Measurements from ENCODE around the gene FAM72B. TPM values are rescaled to one million over a fixed set of nuclear protein-coding genes. Genes with fewer than 3 reads are reported as not detected.
A peak's percentile ranks its signal among the peaks of the same experiment; 100 is the strongest.
"Not testable (repeated sequence)": the region's sequence is repeated elsewhere in the genome, so short reads cannot be mapped to it uniquely, and the experiment has no call there.

The FAM72B gene
- 10 to 100 TPM; 12.3 to 15.2 TPM for total RNA-seq
- polyA plus RNA-seq, result 0.15 TPM

GRCh38 chr1:121184290-121185127, at the start of gene FAM72B, which contains the start of gene SRGAP2C:
Gene FAM72B, minus strand, starts transcription at chr1:121184340. Its CDS starts 851 bp downstream, at chr1:121183489.
Gene SRGAP2C, plus strand, starts transcription at chr1:121184975. Its CDS starts 2,472 bp downstream, at chr1:121187447.
- H3K9me3 ChIP-seq (ENCODE audit: low read length); H3K4me1 Mint-ChIP-seq; H3K27me3 ChIP-seq (ENCODE audit: insufficient read depth, low read length, poor library complexity, severe bottlenecking); H3K27ac ChIP-seq (ENCODE audit: low read depth, low read length); H3K4me1 ChIP-seq (ENCODE audit: insufficient read depth, low read length); H3K4me3 ChIP-seq (ENCODE audit: low read length); H3K36me3 Mint-ChIP-seq; H3K27me3 Mint-ChIP-seq; H3K9me3 Mint-ChIP-seq; H3K36me3 ChIP-seq (ENCODE audit: insufficient read depth, low read length); CTCF ChIA-PET; POLR2A ChIA-PET: not testable (repeated sequence)
- DNase-seq, result peak; percentile 81 to 97 (median 96)
- H3K4me3 Mint-ChIP-seq, result peak within 1 kb of the TSS; percentile 89 to 99 (median 93)
- H3K27ac Mint-ChIP-seq, result peak within 1 kb of the TSS; percentile 72 to 97 (median 84)

DNA sequence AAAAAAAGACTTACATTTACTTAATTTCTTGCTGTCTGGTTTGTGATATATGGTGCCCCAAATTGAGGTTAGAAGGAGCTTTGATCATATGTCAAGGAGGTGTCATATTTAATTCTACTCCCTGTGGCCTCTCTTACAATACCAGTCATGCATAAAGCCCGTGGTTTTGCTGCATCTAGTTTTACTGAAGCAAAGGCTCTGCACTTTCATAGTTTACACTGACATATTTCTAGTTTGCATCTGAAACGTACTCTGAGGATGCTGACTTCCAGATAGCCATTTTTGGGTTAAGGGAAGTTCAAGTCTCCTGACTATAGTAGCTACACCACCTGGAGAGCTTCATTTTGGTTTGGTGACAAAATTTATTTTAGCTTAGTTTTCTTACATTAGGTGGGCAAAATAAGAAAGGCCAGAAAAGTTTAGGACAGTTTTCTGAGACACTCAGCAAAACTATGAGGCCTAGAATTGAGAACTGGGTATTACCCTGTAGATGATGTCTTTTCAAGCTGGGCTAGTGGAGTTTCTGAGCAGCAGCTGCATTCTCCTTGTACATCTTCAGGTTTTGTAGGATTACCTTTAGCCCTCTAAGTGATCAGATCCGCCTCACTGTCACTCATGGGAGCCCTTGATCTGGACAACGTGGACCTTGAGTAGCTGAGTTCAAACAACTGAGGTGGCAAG, 48.4 kb upstream of the FAM72B start:
- H3K9me3 ChIP-seq (ENCODE audit: low read length); DNase-seq; H3K36me3 ChIP-seq (ENCODE audit: insufficient read depth, low read length); H3K27ac ChIP-seq (ENCODE audit: low read depth, low read length); H3K4me1 Mint-ChIP-seq; H3K4me1 ChIP-seq (ENCODE audit: insufficient read depth, low read length); CTCF ChIA-PET; H3K36me3 Mint-ChIP-seq; H3K4me3 Mint-ChIP-seq; POLR2A ChIA-PET; H3K9me3 Mint-ChIP-seq; H3K27me3 ChIP-seq (ENCODE audit: insufficient read depth, low read length, poor library complexity, severe bottlenecking); H3K27me3 Mint-ChIP-seq; H3K4me3 ChIP-seq (ENCODE audit: low read length); H3K27ac Mint-ChIP-seq: not testable (repeated sequence)

GRCh38 chr1:121230636-121231035, 46.5 kb upstream of the FAM72B start:
- DNase-seq; CTCF ChIA-PET; H3K36me3 Mint-ChIP-seq; H3K4me1 Mint-ChIP-seq; H3K27me3 Mint-ChIP-seq; POLR2A ChIA-PET; H3K27me3 ChIP-seq (ENCODE audit: insufficient read depth, low read length, poor library complexity, severe bottlenecking); H3K36me3 ChIP-seq (ENCODE audit: insufficient read depth, low read length); H3K4me3 ChIP-seq (ENCODE audit: low read length); H3K9me3 Mint-ChIP-seq; H3K9me3 ChIP-seq (ENCODE audit: low read length); H3K27ac ChIP-seq (ENCODE audit: low read depth, low read length); H3K4me3 Mint-ChIP-seq; H3K4me1 ChIP-seq (ENCODE audit: insufficient read depth, low read length); H3K27ac Mint-ChIP-seq: not testable (repeated sequence)

DNA sequence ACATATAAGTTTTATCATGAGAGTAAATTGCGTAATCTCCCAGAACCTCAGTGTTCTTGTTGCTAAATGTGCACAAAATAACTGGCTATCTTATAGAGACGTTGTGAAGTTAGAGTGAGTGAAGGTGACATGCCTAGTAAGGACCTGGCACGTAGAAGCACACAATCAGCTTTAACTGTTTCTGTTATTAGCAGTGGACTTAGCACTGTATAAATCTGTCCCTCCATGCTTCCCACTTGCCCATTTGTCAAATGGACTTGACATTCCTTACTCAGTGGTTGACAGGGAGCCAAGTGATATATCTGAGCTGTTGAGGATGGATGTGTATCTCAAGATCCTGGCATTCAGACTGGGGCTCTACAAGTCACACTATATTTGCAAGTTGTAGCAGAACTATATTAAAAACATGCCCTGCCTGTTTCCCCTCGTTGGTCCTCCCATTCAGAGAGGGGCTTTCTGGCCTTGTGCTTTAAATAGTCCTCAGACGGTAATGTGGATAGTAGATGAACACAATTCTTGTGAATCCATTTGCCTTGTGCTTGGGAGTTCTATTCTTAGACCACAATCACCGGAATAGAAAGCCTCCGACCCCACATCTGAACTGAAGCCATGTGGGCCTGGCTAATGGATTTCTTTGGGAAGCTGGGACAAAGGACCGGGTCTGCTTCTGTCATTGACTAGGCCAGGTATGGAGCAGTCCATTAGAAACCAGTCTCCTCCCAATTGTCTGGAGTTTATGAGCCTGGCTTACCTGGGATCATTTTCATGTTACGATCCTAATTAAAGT, 43.6 kb upstream of the FAM72B start:
- H3K36me3 ChIP-seq (ENCODE audit: insufficient read depth, low read length); H3K4me3 ChIP-seq (ENCODE audit: low read length); H3K27ac ChIP-seq (ENCODE audit: low read depth, low read length); DNase-seq; H3K9me3 ChIP-seq (ENCODE audit: low read length); H3K27ac Mint-ChIP-seq; POLR2A ChIA-PET; H3K4me1 Mint-ChIP-seq; H3K9me3 Mint-ChIP-seq; H3K4me3 Mint-ChIP-seq; H3K27me3 ChIP-seq (ENCODE audit: insufficient read depth, low read length, poor library complexity, severe bottlenecking); H3K27me3 Mint-ChIP-seq; H3K36me3 Mint-ChIP-seq; H3K4me1 ChIP-seq (ENCODE audit: insufficient read depth, low read length); CTCF ChIA-PET: not testable (repeated sequence)

- H3K4me3 Mint-ChIP-seq; POLR2A ChIA-PET; H3K9me3 ChIP-seq (ENCODE audit: low read length); H3K4me3 ChIP-seq (ENCODE audit: low read length); H3K9me3 Mint-ChIP-seq; H3K4me1 ChIP-seq (ENCODE audit: insufficient read depth, low read length); H3K36me3 Mint-ChIP-seq; H3K27me3 ChIP-seq (ENCODE audit: insufficient read depth, low read length, poor library complexity, severe bottlenecking); CTCF ChIA-PET; DNase-seq; H3K27ac ChIP-seq (ENCODE audit: low read depth, low read length); H3K27me3 Mint-ChIP-seq; H3K36me3 ChIP-seq (ENCODE audit: insufficient read depth, low read length); H3K27ac Mint-ChIP-seq: not testable (repeated sequence)
- peaks cover 0 to 10% (median 4%) of the 10 kb centered on the region in 3 donors for H3K4me1 Mint-ChIP-seq
Measured at GRCh38 chr1:121226925-121227324, 42.8 kb upstream of the FAM72B start.

- H3K27me3 Mint-ChIP-seq, result not testable (repeated sequence)
Measured at GRCh38 chr1:121226295-121226904, 42.3 kb upstream of the FAM72B start.

GRCh38 chr1:121224714-121225113, 40.6 kb upstream of the FAM72B start:
- H3K4me3 Mint-ChIP-seq; H3K4me3 ChIP-seq (ENCODE audit: low read length); H3K36me3 Mint-ChIP-seq; POLR2A ChIA-PET; H3K27ac Mint-ChIP-seq; H3K9me3 ChIP-seq (ENCODE audit: low read length); H3K27ac ChIP-seq (ENCODE audit: low read depth, low read length); H3K4me1 ChIP-seq (ENCODE audit: insufficient read depth, low read length); CTCF ChIA-PET; DNase-seq; H3K36me3 ChIP-seq (ENCODE audit: insufficient read depth, low read length); H3K27me3 ChIP-seq (ENCODE audit: insufficient read depth, low read length, poor library complexity, severe bottlenecking); H3K9me3 Mint-ChIP-seq; H3K27me3 Mint-ChIP-seq: not testable (repeated sequence)
- H3K4me1 Mint-ChIP-seq, result peaks cover 0 to 14% (median 4%) of the 10 kb centered on the region in 3 donors

More at GRCh38 chr1:121226295-121226904, 42.3 kb upstream of the FAM72B start:
- H3K4me3 ChIP-seq (ENCODE audit: low read length); POLR2A ChIA-PET; DNase-seq; H3K9me3 Mint-ChIP-seq; H3K27ac ChIP-seq (ENCODE audit: low read depth, low read length); H3K36me3 Mint-ChIP-seq; H3K4me1 ChIP-seq (ENCODE audit: insufficient read depth, low read length); CTCF ChIA-PET; H3K4me3 Mint-ChIP-seq; H3K27ac Mint-ChIP-seq; H3K36me3 ChIP-seq (ENCODE audit: insufficient read depth, low read length); H3K27me3 ChIP-seq (ENCODE audit: insufficient read depth, low read length, poor library complexity, severe bottlenecking); H3K9me3 ChIP-seq (ENCODE audit: low read length): not testable (repeated sequence)
- peaks cover 0 to 14% (median 4%) of the 10 kb centered on the region in 3 donors for H3K4me1 Mint-ChIP-seq

- CTCF ChIA-PET, result not testable (repeated sequence)
Measured at GRCh38 chr1:121221770-121222169, 37.6 kb upstream of the FAM72B start.

More at GRCh38 chr1:121221770-121222169, 37.6 kb upstream of the FAM72B start:
- H3K27ac ChIP-seq (ENCODE audit: low read depth, low read length); H3K36me3 Mint-ChIP-seq; DNase-seq; H3K9me3 ChIP-seq (ENCODE audit: low read length); H3K4me1 ChIP-seq (ENCODE audit: insufficient read depth, low read length); H3K9me3 Mint-ChIP-seq; H3K27me3 ChIP-seq (ENCODE audit: insufficient read depth, low read length, poor library complexity, severe bottlenecking); H3K36me3 ChIP-seq (ENCODE audit: insufficient read depth, low read length); H3K27ac Mint-ChIP-seq; POLR2A ChIA-PET; H3K27me3 Mint-ChIP-seq; H3K4me3 Mint-ChIP-seq; H3K4me3 ChIP-seq (ENCODE audit: low read length): not testable (repeated sequence)
- peaks cover 0 to 16% (median 4%) of the 10 kb centered on the region in 3 donors for H3K4me1 Mint-ChIP-seq
